ENCODE results near the gene SRSF11. TPM values are rescaled to one million over a fixed set of nuclear protein-coding genes. Genes with fewer than 3 reads are reported as not detected.

SRSF11 gene
- total RNA-seq, 4 donors from 2014 or later, result 72.6 to 127 (median 86.3) TPM

- Histone ChIP-seq H3K4me1 (peaks cover 51 to 86% (median 82%) of the 10 kb centered on the region in 4 donors), H3K9me3 (no peaks in the 10 kb centered on the region), H3K4me3 (no peak overlapping the region), H3K27me3 (no peaks in the 10 kb centered on the region), H3K36me3 (peaks cover 0 to 19% (median 10%) of the 10 kb centered on the region in 4 donors), H3K27ac (replicated peaks in 1 of 4) (no peak overlapping the region)
- TF ChIP-seq POLR2A (IDR thresholded peaks at IDR 0.05; ENCODE audit: low read depth), result no peak
- no peak for TF ChIP-seq POLR2AphosphoS5 (IDR thresholded peaks at IDR 0.05)
- TF ChIP-seq CTCF (IDR thresholded peaks at IDR 0.05), result no peak
- no peak for TF ChIP-seq EP300 (IDR thresholded peaks at IDR 0.05)
- DNase-seq (ENCODE audit: extremely low spot score), result no peak
- intact Hi-C loops (cut with DNase I), result no loop called here
- 97% methylated on average over 7 of the region's 7 CpGs for WGBS
Observed at GRCh38 chr1:70208292-70208691, 12.9 kb upstream of the SRSF11 start.

GRCh38 chr1:70210820-70211219 lies 10.4 kb upstream of the SRSF11 start:
- H3K4me1 ChIP-seq, result peaks cover 36 to 76% (median 75%) of the 10 kb centered on the region in 4 donors
- TF ChIP-seq POLR2A (IDR thresholded peaks at IDR 0.05; ENCODE audit: low read depth), result no peak
- TF ChIP-seq POLR2AphosphoS5 (IDR thresholded peaks at IDR 0.05), result no peak
- no peak for TF ChIP-seq CTCF (IDR thresholded peaks at IDR 0.05)
- no peak for TF ChIP-seq EP300 (IDR thresholded peaks at IDR 0.05)
- peaks cover 0 to 23% (median 17%) of the 10 kb centered on the region in 4 donors for H3K36me3 ChIP-seq
- no peak overlapping the region for H3K4me3 ChIP-seq
- 79% methylated on average over 1 of the region's 1 CpG for WGBS
- DNase-seq (ENCODE audit: extremely low spot score), result no peak
- no peak overlapping the region for H3K27ac ChIP-seq (replicated peaks in 1 of 4)
- H3K9me3 ChIP-seq, result no peaks in the 10 kb centered on the region
- intact Hi-C loops (cut with DNase I), result no loop called here
- H3K27me3 ChIP-seq, result no peaks in the 10 kb centered on the region

- TF ChIP-seq EP300 (IDR thresholded peaks at IDR 0.05) (no peak), POLR2AphosphoS5 (IDR thresholded peaks at IDR 0.05) (no peak), CTCF (IDR thresholded peaks at IDR 0.05) (no peak), POLR2A (IDR thresholded peaks at IDR 0.05; ENCODE audit: low read depth) (no peak)
- intact Hi-C loops (cut with DNase I), result no loop called here
- DNase-seq (ENCODE audit: extremely low spot score), result no peak
- no peak overlapping the region for H3K4me3 ChIP-seq
- no peak overlapping the region for H3K27ac ChIP-seq (replicated peaks in 1 of 4)
- H3K27me3 ChIP-seq, result no peaks in the 10 kb centered on the region
- H3K36me3 ChIP-seq, result peaks cover 0 to 30% (median 17%) of the 10 kb centered on the region in 4 donors
- H3K9me3 ChIP-seq, result no peaks in the 10 kb centered on the region
- H3K4me1 ChIP-seq, result peaks cover 32 to 71% (median 70%) of the 10 kb centered on the region in 4 donors
Observed at GRCh38 chr1:70211541-70211940, 9.6 kb upstream of the SRSF11 start.

- Histone ChIP-seq H3K4me1 (peaks cover 38 to 40% (median 39%) of the 10 kb centered on the region in 4 donors), H3K27ac (replicated peaks in 1 of 4) (no peak overlapping the region), H3K36me3 (peaks cover 0 to 25% (median 18%) of the 10 kb centered on the region in 4 donors), H3K4me3 (no peak overlapping the region), H3K9me3 (no peaks in the 10 kb centered on the region), H3K27me3 (no peaks in the 10 kb centered on the region)
- intact Hi-C loops (cut with DNase I), result no loop called here
- DNase-seq (ENCODE audit: extremely low spot score), result no peak
- TF ChIP-seq EP300 (IDR thresholded peaks at IDR 0.05) (no peak), CTCF (IDR thresholded peaks at IDR 0.05) (no peak), POLR2A (IDR thresholded peaks at IDR 0.05; ENCODE audit: low read depth) (no peak), POLR2AphosphoS5 (IDR thresholded peaks at IDR 0.05) (no peak)
- 89% methylated on average over 2 of the region's 2 CpGs for whole genome bisulfite sequencing
Observed at GRCh38 chr1:70220015-70220414, 1.2 kb upstream of the SRSF11 start.
